HEK293 (cell line): Measurements from ENCODE around the gene SCN7A.
"Not testable (repeated sequence)": the region's sequence is repeated elsewhere in the genome, so short reads cannot be mapped to it uniquely, and the experiment has no call there.

Experiments
- CTCF ChIA-PET: fragments of 350-600 bp; formaldehyde crosslinking; extraction: SDS; loops from one replicate; lab custom pipeline; 2021; ENCODE audit warnings: antibody characterized with exemption; lab: Yijun Ruan, JAX
- POLR2A ChIA-PET: fragments of 300-600 bp; formaldehyde crosslinking; extraction: SDS; loops from one replicate; lab custom pipeline; 2020; ENCODE audit warnings: antibody characterized with exemption, inconsistent platforms; lab: Yijun Ruan, JAX
- H3K27ac ChIP-seq: fragments of 200-500 bp; sonication (Bioruptor generic); 2 replicates; pipeline ENCODE4 v1.5.1; 2014; ENCODE audit warnings: low read depth, low read length, control low read depth, inconsistent platforms; ENCODE audit errors: extremely low read depth
- H3K36me3 ChIP-seq, 2 experiments: fragments of 200-500 bp in 1 of 2; sonication (Bioruptor generic) in 1 of 2; 1 replicate in 1 of 2; 2 replicates in 1 of 2; pipeline ENCODE4 v1.5.1; 2014 to 2017; ENCODE audit warnings: inconsistent platforms in 2 of 2, low read length in 2 of 2; ENCODE audit not compliant: control insufficient read depth in 2 of 2, insufficient read depth in 1 of 2
- H3K4me1 ChIP-seq: fragments of 200-500 bp; sonication (Bioruptor generic); 2 replicates; pipeline ENCODE4 v1.5.1; 2014; ENCODE audit warnings: mild to moderate bottlenecking, low read length, inconsistent platforms; ENCODE audit not compliant: control insufficient read depth, insufficient read depth
- H3K4me3 ChIP-seq: 2 replicates; pipeline ENCODE4 v1.5.1; 2011; ENCODE audit warnings: low read depth, mild to moderate bottlenecking, control low read depth, low read length, moderate library complexity
- H3K9me3 ChIP-seq: fragments of 200-500 bp; sonication (Bioruptor generic); 2 replicates; pipeline ENCODE4 v1.5.1; 2014; ENCODE audit warnings: low read depth, low read length, inconsistent platforms; ENCODE audit not compliant: control insufficient read depth, insufficient read depth
- FEZF1 ChIP-seq: fragments of 450-650 bp; formaldehyde crosslinking; IDR thresholded peaks from 2 replicates; pipeline ENCODE4 v1.5.1; 2016; ENCODE audit warnings: missing biosample characterization, missing genetic modification characterization
- HIC1 ChIP-seq: fragments of 450-650 bp; formaldehyde crosslinking; IDR thresholded peaks from 2 replicates; pipeline ENCODE4 v1.5.1; 2016; ENCODE audit warnings: missing biosample characterization, missing genetic modification characterization
- PBX3 ChIP-seq: sonication (generic); formaldehyde crosslinking; IDR thresholded peaks from 2 replicates; pipeline ENCODE4 v1.8.1; 2022; ENCODE audit warnings: mild to moderate bottlenecking, moderate library complexity, missing genetic modification reagents
- SCRT2 ChIP-seq: fragments of 450-650 bp; formaldehyde crosslinking; IDR thresholded peaks from 2 replicates; pipeline ENCODE4 v1.5.1; 2016; ENCODE audit warnings: missing biosample characterization, missing genetic modification characterization
- SETDB1 ChIP-seq: IDR thresholded peaks from one replicate; pipeline ENCODE4 v1.6.1; 2017; ENCODE audit warnings: mild to moderate bottlenecking, low read length, moderate library complexity, mixed read lengths; ENCODE audit not compliant: insufficient read length
- TRIM28 ChIP-seq: IDR thresholded peaks from 2 replicates; pipeline ENCODE4 v1.6.1; 2011; ENCODE audit warnings: low read length, control low read depth, borderline replicate concordance
- ZBTB17 ChIP-seq: fragments of 450-650 bp; formaldehyde crosslinking; IDR thresholded peaks from 2 replicates; pipeline ENCODE4 v1.5.1; 2016; ENCODE audit warnings: missing biosample characterization, missing genetic modification characterization
- ZBTB21 ChIP-seq: fragments of 450-650 bp; formaldehyde crosslinking; IDR thresholded peaks from 2 replicates; pipeline ENCODE4 v1.5.1; 2017; ENCODE audit warnings: missing biosample characterization, missing genetic modification characterization
- ZBTB44 ChIP-seq: fragments of 450-650 bp; IDR thresholded peaks from 2 replicates; pipeline ENCODE4 v1.5.1; 2018; ENCODE audit warnings: missing biosample characterization, mild to moderate bottlenecking, missing genetic modification characterization
- ZBTB48 ChIP-seq: fragments of 450-650 bp; formaldehyde crosslinking; IDR thresholded peaks from 2 replicates; pipeline ENCODE4 v1.5.1; 2016; ENCODE audit warnings: missing biosample characterization, missing genetic modification characterization
- ZBTB49 ChIP-seq: fragments of 450-650 bp; formaldehyde crosslinking; IDR thresholded peaks from 2 replicates; pipeline ENCODE4 v1.5.1; 2016; ENCODE audit warnings: missing biosample characterization, missing genetic modification characterization, low read depth
- ZFP3 ChIP-seq: fragments of 450-650 bp; formaldehyde crosslinking; IDR thresholded peaks from 2 replicates; pipeline ENCODE4 v1.5.1; 2016; ENCODE audit warnings: low read depth, missing biosample characterization, missing genetic modification characterization
- ZNF10 ChIP-seq: fragments of 450-650 bp; formaldehyde crosslinking; IDR thresholded peaks from 2 replicates; pipeline ENCODE4 v1.5.1; 2017; ENCODE audit warnings: missing biosample characterization, missing genetic modification characterization
- ZNF121 ChIP-seq: fragments of 450-650 bp; formaldehyde crosslinking; IDR thresholded peaks from 2 replicates; pipeline ENCODE4 v1.5.1; 2016; ENCODE audit warnings: missing biosample characterization, missing genetic modification characterization
- ZNF138 ChIP-seq: fragments of 450-650 bp; formaldehyde crosslinking; IDR thresholded peaks from 2 replicates; pipeline ENCODE4 v1.5.1; 2016; ENCODE audit warnings: missing biosample characterization, missing genetic modification characterization, borderline replicate concordance
- ZNF239 ChIP-seq: fragments of 450-650 bp; formaldehyde crosslinking; IDR thresholded peaks from 2 replicates; pipeline ENCODE4 v1.5.1; 2016; ENCODE audit warnings: missing biosample characterization, missing genetic modification characterization
- ZNF266 ChIP-seq: fragments of 450-650 bp; formaldehyde crosslinking; IDR thresholded peaks from 2 replicates; pipeline ENCODE4 v1.5.1; 2016; ENCODE audit warnings: missing biosample characterization, missing genetic modification characterization, low read depth
- ZNF398 ChIP-seq: fragments of 450-650 bp; formaldehyde crosslinking; IDR thresholded peaks from 2 replicates; pipeline ENCODE4 v1.5.1; 2017; ENCODE audit warnings: missing biosample characterization, missing genetic modification characterization
- ZNF48 ChIP-seq: fragments of 450-650 bp; formaldehyde crosslinking; IDR thresholded peaks from 2 replicates; pipeline ENCODE4 v1.5.1; 2016; ENCODE audit warnings: missing biosample characterization, missing genetic modification characterization
- ZNF501 ChIP-seq: fragments of 450-650 bp; formaldehyde crosslinking; IDR thresholded peaks from 2 replicates; pipeline ENCODE4 v1.5.1; 2016; ENCODE audit warnings: missing biosample characterization, missing genetic modification characterization
- ZNF621 ChIP-seq: fragments of 450-650 bp; formaldehyde crosslinking; IDR thresholded peaks from 2 replicates; pipeline ENCODE4 v1.5.1; 2017; ENCODE audit warnings: missing biosample characterization, missing genetic modification characterization
- ZNF791 ChIP-seq: fragments of 450-650 bp; formaldehyde crosslinking; IDR thresholded peaks from 2 replicates; pipeline ENCODE4 v1.5.1; 2016; ENCODE audit warnings: missing biosample characterization, missing genetic modification characterization

Gene SCN7A

GRCh38 chr2:166411473-166412230 is 82.4 kb downstream of the SCN7A start:
- no peak overlapping the region for H3K4me3 ChIP-seq
- no peaks in the 10 kb centered on the region for H3K4me1 ChIP-seq
- ChIA-PET CTCF (interaction anchor here (0.6 to 3.5 kb wide), 4 partner anchors 9 to 174 kb away, joined by 3 to 17 read pairs (median 3); no protein-coding TSS in a partner anchor), POLR2A (no interaction called here)
- H3K9me3 ChIP-seq: no peaks in the 10 kb centered on the region
- TF ChIP-seq ZBTB17 (tag by site-specific recombination) (0 out of 2 replicates have a peak, but pooled peaks have one; percentile 19), PBX3 (CRISPR knock-in tag) (no peak)
- H3K36me3 ChIP-seq: no peaks in the 10 kb centered on the region
- 0 out of 2 replicates have a peak overlapping the region, but pooled peaks have one; percentile 17 for H3K27ac ChIP-seq

- H3K4me1 ChIP-seq: no peaks in the 10 kb centered on the region
- ChIA-PET POLR2A (no interaction called here), CTCF (interaction anchor here (0.6 to 3.5 kb wide), 3 partner anchors 26 to 173 kb away, joined by 3 to 17 read pairs (median 3); no protein-coding TSS in a partner anchor)
- no peaks in the 10 kb centered on the region for H3K9me3 ChIP-seq
- no peak overlapping the region for H3K27ac ChIP-seq
- no peaks in the 10 kb centered on the region for H3K36me3 ChIP-seq
- no peak overlapping the region for H3K4me3 ChIP-seq
- TF ChIP-seq ZBTB21 (tag by site-specific recombination) (no peak), ZNF621 (tag by site-specific recombination) (no peak), ZNF10 (tag by site-specific recombination) (no peak), ZNF121 (tag by site-specific recombination) (no peak), SETDB1 (no peak), ZNF266 (tag by site-specific recombination) (no peak), ZNF501 (tag by site-specific recombination) (no peak), ZNF138 (no peak), ZBTB44 (no peak), ZBTB49 (no peak), ZFP3 (tag by site-specific recombination) (no peak), ZNF398 (tag by site-specific recombination) (no peak), ZBTB48 (no peak), ZNF48 (tag by site-specific recombination) (no peak), SCRT2 (tag by site-specific recombination) (no peak), ZNF791 (tag by site-specific recombination) (no peak), TRIM28 (no peak), HIC1 (tag by site-specific recombination) (no peak), FEZF1 (tag by site-specific recombination) (no peak), ZNF239 (tag by site-specific recombination) (no peak)
These were observed 83.1 kb downstream of the SCN7A start for GRCh38 chr2:166410828-166411472.

GRCh38 chr2:166407746-166408145 is 86.3 kb downstream of the SCN7A start:
- POLR2A ChIA-PET, H3K9me3 ChIP-seq, H3K4me1 ChIP-seq, CTCF ChIA-PET, H3K4me3 ChIP-seq, H3K27ac ChIP-seq, H3K36me3 ChIP-seq: not testable (repeated sequence)
